NCI-H526 treated with DMSO at 0.1 percent for 48 hours (cell line): ENCODE measurements around the gene PROM2.
A peak's percentile ranks its signal among the peaks of the same experiment; 100 is the strongest.

Source experiments
- DNase-seq: peaks from one replicate; lab custom pipeline; 2025; lab: John Stamatoyannopoulos, UW

Gene PROM2

GRCh38 chr2:95307878-95308277, 33.6 kb downstream of the PROM2 start:
- no peak for DNase-seq

DNA sequence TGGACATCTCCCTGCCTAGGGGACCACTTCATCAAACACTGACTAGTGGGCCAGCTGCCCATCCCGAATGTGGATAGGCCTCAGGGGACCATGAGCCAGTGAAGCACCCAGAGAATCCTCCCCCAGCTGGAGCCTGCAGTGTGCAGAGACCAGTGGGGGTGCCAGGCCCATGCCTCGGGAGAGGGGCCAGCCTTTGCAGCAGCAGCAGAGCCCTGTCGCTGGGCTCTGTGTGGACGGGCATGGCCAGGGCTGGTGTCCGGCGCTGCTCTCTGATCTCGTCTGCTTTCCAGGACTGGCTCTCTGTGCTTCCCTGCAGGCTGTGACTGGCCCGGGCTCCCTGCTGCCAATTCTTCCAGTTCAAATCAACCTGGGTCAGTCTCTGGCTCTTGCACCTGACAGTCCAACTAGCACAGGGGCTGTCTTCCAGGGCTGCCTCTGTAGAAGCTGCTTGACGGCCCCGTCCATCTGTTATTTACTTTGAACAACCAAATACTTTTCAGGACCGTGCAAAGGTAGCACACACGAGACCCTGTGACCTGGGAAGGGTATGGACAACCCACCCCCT, 34.3 kb downstream of the PROM2 start:
- DNase-seq = no peak

GRCh38 chr2:95309599-95309998, 35.4 kb downstream of the PROM2 start:
- DNase-seq = no peak

- DNase-seq = no peak
Observed at GRCh38 chr2:95310216-95310615, 36.0 kb downstream of the PROM2 start.

GRCh38 chr2:95310651-95311050, 36.4 kb downstream of the PROM2 start:
- no peak for DNase-seq

DNA sequence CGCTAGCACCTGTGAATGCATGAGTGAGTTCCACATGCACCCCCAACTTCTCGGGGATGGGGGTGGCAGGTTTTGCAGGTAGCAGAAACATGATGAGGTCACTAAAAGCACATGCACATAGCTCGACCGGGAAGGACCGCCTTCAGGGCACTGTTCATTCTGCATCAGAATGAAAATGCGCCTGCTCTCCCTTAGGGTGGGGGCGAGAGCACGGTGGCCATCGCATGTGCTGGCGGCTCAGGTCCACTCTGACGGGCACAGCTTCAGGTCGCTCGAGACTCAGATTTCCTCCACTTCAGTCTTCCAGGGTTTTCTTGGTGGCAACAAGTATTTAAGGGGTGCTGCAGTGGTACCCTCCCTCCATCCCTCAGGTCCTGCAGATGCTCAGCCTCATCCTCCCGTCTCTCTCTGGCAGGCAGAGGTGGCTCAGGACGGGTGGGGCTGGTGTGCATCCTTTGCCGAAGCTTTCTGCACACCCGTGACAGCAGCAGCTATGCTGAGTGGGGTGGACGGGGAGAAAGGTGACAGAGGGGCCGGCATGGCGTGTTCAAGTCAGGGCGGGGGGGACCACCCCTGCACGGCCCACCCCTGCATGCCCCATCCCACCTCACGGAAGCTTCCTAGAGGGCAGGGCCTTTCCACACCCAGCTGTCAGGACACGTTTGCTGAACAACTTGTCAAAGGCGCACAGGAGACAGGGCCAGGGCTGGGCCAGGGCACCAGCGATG, 37.7 kb downstream of the PROM2 start:
- no peak for DNase-seq

DNA sequence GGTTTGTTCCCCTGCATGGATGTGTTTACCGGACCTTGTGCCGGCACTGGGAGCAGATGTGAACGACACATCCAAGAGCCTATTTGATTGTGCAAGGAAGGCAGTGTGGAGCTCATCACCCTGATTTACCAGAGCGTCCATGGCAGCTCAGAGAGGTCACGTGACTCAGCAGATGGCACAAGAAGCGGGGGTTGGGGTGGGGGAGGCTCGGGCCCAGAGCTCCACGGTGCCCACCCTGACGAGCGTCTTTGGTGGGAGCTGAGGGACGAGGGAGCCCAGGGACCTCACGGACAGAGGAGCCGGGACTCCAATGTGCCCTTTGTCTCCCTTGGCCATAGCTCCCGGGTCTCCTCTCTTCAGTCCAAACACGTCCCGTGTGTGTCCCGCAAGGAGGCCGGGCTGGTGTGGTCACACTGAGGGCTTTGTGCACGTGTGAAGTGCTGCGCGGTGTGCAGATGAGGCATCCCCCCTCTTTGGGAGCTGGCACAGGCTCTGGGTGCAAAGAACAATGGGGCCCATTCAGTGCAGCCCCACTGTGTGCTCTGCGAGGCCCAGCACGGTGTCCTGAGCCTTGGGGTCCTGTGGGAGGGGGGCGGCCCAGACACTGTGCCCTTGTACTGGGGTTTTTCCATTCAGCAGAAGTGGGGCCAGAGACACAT, 38.4 kb downstream of the PROM2 start:
- no peak for DNase-seq

DNA sequence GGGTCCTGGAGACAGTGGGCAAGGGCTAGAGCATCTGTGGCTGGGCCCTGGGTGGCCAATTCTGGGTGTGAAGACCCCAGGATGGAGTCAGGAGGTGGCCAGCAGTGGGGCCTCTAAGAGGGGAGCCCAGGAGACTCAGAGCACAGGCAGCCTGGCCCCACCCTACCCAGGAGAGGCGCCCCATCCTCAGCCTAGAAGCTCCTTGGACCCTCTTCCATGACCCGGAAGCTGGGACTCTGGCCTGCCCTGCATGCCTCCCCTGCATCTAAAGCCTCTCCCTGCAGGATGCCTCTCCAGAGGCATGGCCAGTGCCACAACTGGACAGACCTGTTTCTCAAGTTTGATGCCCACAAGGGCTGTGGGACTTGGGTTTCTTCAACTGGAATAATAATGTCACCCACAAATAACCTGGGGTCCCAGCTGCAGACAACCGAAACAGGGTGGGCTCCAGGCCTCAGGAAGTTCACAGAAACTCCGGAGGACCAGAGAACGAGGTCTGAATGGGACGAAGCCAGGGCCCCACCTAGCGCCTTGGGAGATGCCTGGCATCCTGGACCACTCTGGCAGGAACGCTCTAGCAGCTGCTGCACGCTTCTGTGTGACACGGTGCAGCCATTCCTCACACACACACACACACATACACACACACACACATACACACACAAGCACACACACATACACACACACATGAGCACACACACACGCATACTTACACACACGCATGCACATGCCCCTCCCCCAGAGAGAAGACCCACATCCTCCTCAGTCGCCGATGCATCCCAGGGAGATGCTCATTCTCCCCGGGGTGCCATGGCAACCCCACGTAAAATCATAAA, 39.3 kb downstream of the PROM2 start:
- DNase-seq = peak; percentile 6

DNA sequence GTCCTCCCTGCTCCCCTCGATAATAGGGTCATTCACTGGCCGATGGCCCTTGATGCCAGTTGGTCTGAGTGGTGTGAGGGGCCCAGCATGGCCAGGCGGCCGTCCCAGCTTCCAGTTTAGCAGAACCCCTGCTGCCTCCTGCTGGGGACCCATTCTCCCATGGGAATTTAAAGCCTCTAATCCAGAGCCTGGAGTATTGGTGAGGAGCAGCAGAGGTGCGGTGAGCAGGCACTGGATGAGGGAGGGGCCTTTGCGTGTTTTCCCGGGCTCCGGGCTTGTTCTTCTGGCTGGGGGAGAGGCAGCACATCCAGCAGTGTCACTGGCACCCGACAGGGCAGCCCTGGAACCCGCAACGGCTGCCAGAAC, 40.3 kb downstream of the PROM2 start:
- no peak for DNase-seq

GRCh38 chr2:95314964-95315611, 40.8 kb downstream of the PROM2 start:
- DNase-seq = peak; percentile 10

DNA sequence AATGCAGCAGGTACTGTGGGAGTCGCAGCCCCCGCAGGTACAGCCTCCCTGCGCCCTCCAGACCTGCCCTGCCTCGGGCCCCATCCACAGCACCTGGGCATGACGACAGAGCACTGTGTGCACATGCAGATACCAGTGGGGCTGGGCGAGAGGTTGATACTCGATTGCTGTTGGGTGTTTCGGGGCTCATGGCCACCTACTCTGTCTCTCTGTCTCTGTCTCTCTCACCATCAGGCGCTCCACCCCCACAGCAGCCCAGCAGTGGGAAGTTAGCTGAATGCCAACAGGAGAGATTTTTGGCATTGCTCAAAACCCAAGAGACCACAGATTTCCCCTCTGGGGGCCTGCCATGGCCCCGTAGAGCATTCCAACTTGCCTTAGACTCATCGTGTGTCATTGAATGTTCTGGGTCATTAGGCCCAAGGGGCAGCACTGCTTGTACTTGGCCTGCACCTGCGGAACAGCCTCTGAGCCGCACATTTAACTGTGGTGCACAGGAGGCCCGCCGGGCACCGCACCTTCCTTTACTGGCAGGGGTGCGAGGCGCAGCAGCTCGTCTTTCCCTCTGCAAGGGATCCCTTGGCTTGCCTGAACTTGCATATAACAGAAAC, 41.7 kb downstream of the PROM2 start:
- no peak for DNase-seq

GRCh38 chr2:95316466-95317122, 42.3 kb downstream of the PROM2 start:
- DNase-seq = no peak

GRCh38 chr2:95317123-95317500, 42.9 kb downstream of the PROM2 start:
- no peak for DNase-seq

DNA sequence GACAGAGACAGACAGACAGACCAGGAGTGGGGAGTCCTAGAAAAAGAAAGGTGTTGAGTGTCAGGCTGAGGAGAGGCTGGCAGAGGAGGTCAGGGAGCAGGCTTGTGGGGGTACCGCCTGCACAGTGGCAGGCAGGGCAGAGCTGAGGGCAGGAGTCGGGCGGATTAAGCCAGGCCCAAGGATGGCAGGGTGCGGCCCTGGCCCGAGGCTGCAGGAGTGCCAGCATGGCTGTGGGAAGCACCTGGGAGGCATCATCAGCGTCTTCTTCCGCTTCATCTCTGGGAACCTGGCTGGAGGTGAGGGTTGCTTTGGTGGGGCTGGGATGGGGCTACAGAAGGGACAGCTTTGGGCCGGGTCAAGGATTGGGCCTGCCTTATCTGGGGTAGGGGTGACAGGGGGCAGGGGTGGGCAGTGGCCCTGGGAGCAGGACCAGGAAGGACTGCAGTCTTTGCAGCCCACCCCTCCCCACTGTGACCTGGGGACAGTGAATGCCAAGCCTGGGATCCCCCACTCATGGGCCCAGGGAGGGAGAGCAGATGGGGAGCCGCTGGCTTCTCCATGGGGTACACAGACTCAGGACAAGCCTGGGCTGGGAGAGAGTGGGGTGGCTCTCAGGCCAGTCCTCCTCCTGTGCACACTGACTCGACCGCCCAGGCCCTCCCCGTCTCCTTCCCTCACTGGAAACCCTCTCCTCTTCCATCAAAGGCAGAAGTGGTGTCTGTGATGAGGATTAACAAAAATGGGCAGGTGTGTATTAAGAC, 43.6 kb downstream of the PROM2 start:
- no peak for DNase-seq

- DNase-seq = no peak
Observed at GRCh38 chr2:95318431-95319220, 44.4 kb downstream of the PROM2 start.

DNA sequence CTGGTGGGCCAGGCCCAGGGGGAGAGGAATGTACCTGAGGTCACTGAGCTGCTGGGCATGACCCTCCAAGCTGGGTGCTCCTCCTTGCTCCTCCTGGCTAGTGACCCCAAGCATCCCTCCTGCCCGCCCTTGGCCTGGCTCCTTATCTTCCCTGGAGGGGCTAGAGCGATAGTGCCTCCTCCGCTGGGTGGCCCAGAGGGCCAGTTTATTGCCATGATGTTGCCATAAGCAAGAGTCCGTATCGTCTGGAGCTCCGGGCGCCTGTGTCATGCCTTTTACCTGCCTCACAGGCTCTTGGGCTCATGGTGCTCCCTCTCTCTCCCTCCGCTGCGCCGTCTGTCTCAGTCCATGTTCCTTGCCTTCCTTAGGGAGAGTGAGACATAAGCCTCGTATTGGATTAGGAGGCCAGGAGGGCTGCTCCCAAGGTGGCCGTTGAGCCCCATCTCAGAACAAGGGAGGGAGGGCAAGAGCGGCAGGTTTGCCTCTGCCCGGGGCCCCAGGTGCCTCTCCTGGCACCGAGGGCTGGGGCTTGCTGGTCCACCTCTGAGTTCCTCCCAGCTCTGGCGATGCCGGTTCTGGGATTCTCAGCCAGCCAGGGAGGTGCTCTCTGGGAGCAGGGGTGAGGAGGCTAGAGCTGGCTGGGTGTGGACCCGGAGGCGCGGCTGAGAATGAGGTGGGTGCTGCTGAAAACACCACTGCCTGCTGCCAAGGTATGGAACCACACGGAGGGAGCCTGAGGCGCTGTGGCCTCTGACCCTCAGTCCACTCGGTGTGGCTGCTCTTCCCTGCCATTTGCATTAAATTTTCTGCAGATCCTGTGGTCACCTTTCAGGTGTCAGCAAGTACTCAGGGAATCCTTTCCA, 45.5 kb downstream of the PROM2 start:
- no peak for DNase-seq

- DNase-seq = no peak
Observed at GRCh38 chr2:95320344-95320712, 46.1 kb downstream of the PROM2 start.

GRCh38 chr2:95320986-95321767, 46.9 kb downstream of the PROM2 start:
- no peak for DNase-seq
